ENCODE results near the gene MAP2K4. TPM values are rescaled to one million over a fixed set of nuclear protein-coding genes. Genes with fewer than 3 reads are reported as not detected.

Gene MAP2K4
- total and polyA plus RNA-seq, 2 of the 8 experiments (the other 6 are each of a cell fraction or from before 2014, with no cell fraction given) = 14.2 to 37.3 TPM

GRCh38 chr17:12094336-12094735 lies 73.7 kb downstream of the MAP2K4 start:
- FAIRE-seq (no peak), DNase-seq (ENCODE audit: low read depth in 1 of 2, low spot score in 2 of 2) (no peak)
- Histone ChIP-seq H2BK120ac (replicated peaks; ENCODE audit: low read depth, low read length) (no peak overlapping the region), H3K14ac (ENCODE audit: insufficient read length) (no peak overlapping the region), H3K4me2 (ENCODE audit: insufficient read depth in 1 of 2, low read depth in 2 of 2, low read length in 2 of 2) (no peak overlapping the region), H3K56ac (replicated peaks; ENCODE audit: insufficient read length, low read depth, low read length) (no peak overlapping the region), H3K27ac (ENCODE audit: low read depth, low read length) (no peak overlapping the region), H3K27me3 (replicated peaks in 1 of 4; ENCODE audit: control insufficient read depth in 3 of 4, extremely low read depth in 1 of 4, insufficient read depth in 3 of 4, low read length in 3 of 4) (no peaks in the 10 kb centered on the region), H3K23me2 (ENCODE audit: low read depth, low read length) (no peaks in the 10 kb centered on the region), H3K79me1 (ENCODE audit: low read depth, low read length) (no peaks in the 10 kb centered on the region), H4K91ac (replicated peaks; ENCODE audit: insufficient read length, low read length) (no peak overlapping the region), H4K20me1 (replicated peaks in 1 of 2; ENCODE audit: control insufficient read depth in 1 of 2, insufficient read depth in 2 of 2, low read length in 2 of 2) (no peaks in the 10 kb centered on the region), H3K4me3 (ENCODE audit: extremely low read depth in 1 of 4, insufficient read depth in 2 of 4, low read depth in 3 of 4, low read length in 4 of 4) (no peak overlapping the region), H2AFZ (ENCODE audit: low read length) (no peak overlapping the region), H3K9ac (replicated peaks in 1 of 4; ENCODE audit: extremely low read depth in 1 of 4, low read depth in 3 of 4, low read length in 3 of 4) (no peak overlapping the region), H2BK12ac (ENCODE audit: low read depth, low read length) (no peak overlapping the region), H3K4me1 (replicated peaks in 1 of 4; ENCODE audit: control insufficient read depth in 3 of 4, insufficient read depth in 4 of 4, low read length in 3 of 4) (no peaks in the 10 kb centered on the region), H3K9me3 (ENCODE audit: insufficient read depth in 2 of 2, low read depth in 1 of 2, low read length in 1 of 2) (no peaks in the 10 kb centered on the region), H4K8ac (ENCODE audit: extremely low read depth, insufficient read depth, low read length) (no peak overlapping the region), H3K4ac (replicated peaks; ENCODE audit: insufficient read length, low read depth, low read length) (no peak overlapping the region), H3K79me2 (ENCODE audit: control insufficient read depth in 1 of 2, insufficient read depth in 2 of 2, low read length in 2 of 2) (peaks cover 0 to 23% of the 10 kb centered on the region in 2 experiments; a peak in 2 of 4 replicates), H4K5ac (ENCODE audit: insufficient read length, low read depth, low read length) (no peak overlapping the region), H3K18ac (ENCODE audit: extremely low read depth, low read length) (no peak overlapping the region), H3K23ac (ENCODE audit: insufficient read length) (no peak overlapping the region), H2BK5ac (ENCODE audit: low read depth, low read length) (no peak overlapping the region), H2AK5ac (ENCODE audit: low read depth, low read length) (no peak overlapping the region), H2BK15ac (ENCODE audit: low read length) (no peak overlapping the region), H2BK20ac (ENCODE audit: low read length) (no peak overlapping the region), H3K36me3 (ENCODE audit: control insufficient read depth in 2 of 4, insufficient read depth in 4 of 4, low read length in 3 of 4) (peaks cover 0 to 9% (median 0%) of the 10 kb centered on the region in 4 experiments; a peak in 3 of 8 replicates)
- 95% methylated on average over 2 of the region's 2 CpGs; no CpG with 5 or more reads in 1 of the 2 experiments for WGBS, 2 experiments (ENCODE audit: extremely low coverage in 1 of 2, insufficient coverage in 1 of 2, insufficient read length in 1 of 2, insufficient replicate concordance in 2 of 2, low coverage in 1 of 2, low lambda C conversion rate in 2 of 2, missing lambda C conversion rate in 1 of 2)
- ChIA-PET POLR2A (ENCODE audit: partially characterized antibody) (no interaction called here), CTCF (ENCODE audit: partially characterized antibody) (no interaction called here)
- TF ChIP-seq POLR2A (IDR thresholded peaks at IDR 0.05; ENCODE audit: control extremely low read depth in 1 of 2, low read depth in 2 of 2, low read length in 2 of 2) (no peak), ASH2L (IDR thresholded peaks at IDR 0.05; ENCODE audit: low read length) (no peak), E2F6 (IDR thresholded peaks at IDR 0.05) (no peak)
